HG03060 (cell line): Measurements from ENCODE around the gene EFCAB8.
"Not testable (repeated sequence)": the region's sequence is repeated elsewhere in the genome, so short reads cannot be mapped to it uniquely, and the experiment has no call there.

Experiments used
- ATAC-seq: cut with Tn5 transposase; IDR thresholded peaks from one replicate; pipeline ENCODE4 v1.9.1; 2021; ENCODE audit warnings: low read depth, moderate number of reproducible peaks; ENCODE audit not compliant: unreplicated experiment

The EFCAB8 gene

DNA sequence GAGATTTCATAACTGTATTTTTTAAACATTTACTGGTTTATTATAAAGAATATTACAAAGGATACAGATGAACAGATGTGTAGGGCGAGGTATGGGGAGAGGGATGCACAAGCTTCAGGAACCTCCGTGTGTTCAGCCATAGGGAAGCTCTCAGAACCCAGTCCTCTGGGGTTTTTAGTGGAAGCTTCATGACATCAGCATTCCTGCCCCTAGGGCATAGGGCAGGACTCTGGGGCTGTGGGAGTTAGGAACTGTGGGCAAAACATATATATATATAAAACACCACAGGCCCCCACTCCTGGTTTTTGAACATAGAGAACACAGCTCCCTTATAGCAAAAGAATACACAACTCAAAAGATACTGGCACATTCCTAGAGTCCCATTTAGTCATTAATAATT, 21.9 kb downstream of the EFCAB8 start:
- no peak for ATAC-seq

DNA sequence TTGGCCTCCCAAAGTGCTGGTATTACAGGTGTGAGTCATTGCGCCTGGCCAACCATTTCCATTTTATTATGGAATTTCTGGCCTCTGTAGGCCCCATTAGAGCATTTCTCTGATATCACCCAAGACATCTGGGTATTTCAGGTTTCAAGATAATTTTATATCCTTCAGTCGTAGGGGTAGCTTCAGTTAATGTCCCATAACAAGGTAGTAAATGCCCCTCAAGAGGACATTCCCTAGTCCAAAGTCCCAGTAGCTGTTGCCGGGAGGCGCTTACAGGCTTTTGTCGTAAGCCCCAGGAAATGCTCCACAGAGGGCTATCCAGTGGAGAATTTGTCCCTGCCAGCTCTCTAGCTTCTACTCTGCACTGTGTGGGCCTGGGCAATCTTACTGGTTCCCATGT, 24.4 kb downstream of the EFCAB8 start:
- no peak for ATAC-seq

DNA sequence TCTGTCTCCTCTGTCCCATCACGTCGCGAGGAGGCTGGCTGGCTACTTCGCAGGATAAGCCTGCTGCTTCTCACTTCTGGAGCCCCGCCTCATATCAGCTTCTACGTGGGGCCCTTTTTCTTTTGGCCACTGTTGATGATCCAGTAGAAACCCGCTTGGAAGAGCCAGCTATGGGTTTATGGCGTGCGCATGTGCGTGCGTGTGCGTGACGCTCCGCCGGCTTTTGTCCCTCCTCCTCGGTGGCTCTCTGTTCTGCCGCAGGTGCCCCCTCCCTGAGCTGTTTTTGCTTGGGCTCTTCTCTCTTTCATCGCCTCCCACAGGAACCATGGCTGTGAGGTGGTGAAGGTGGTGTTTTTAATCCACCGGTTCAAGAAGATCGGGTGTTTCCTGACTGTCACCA, 26.5 kb downstream of the EFCAB8 start:
- ATAC-seq = no peak

DNA sequence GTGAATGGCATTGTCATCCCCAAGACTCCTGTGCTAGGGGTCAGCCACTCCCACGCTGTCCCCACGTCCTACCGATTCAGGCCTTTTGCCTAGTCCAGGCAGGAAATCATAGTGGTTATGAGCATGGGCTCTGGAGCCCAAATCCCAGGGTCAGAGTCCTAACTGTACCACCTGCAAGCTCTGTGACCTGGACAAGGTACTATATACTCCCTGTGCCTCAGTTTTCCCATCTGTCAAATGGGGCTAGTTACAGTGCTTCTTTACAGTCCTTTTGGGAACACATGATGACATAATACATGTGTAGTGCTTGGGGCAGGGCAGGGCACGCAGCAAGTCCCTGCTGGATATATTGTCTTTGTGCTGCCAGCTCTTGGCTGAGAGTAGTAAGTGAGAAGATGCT, 27.2 kb downstream of the EFCAB8 start:
- no peak for ATAC-seq

DNA sequence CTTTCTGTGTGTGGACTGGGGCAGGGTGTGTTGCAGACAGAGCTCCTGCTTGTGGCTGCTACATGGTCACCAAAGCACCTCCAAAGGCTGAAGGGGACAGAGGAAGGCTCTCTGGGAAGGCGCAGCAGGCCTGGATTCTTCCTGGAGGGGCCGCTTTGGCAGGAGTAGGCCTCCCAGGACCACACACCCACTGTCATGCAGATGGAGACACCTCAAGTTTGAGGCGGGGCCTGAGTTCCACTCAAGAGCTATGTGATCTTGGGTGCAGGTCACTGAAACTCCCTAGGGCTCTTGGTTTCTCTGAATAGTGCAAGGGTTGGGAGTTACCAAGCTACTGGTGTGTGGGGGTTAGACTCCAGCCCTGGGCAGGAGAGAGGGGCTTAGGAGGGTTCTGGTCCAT, 27.9 kb downstream of the EFCAB8 start:
- ATAC-seq = no peak

DNA sequence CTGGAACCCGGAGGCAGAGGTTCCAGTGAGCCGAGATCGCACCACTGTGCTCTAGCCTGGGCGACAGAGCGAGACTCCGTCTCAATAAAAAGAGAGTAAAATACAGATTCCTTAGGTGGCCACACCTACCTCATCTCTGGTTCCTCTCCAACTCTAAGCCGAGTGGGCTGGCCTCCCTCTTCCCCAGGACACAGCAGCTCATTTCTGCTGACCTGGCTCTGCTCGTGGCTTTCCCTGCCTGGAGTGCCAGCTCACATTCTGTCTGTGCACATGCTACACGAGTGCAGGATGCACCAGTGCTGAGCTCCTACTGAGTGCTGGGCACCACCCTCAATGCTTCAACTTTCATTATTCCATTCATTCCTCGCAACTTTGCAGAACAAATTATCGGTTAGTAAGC, 28.8 kb downstream of the EFCAB8 start:
- no peak for ATAC-seq

DNA sequence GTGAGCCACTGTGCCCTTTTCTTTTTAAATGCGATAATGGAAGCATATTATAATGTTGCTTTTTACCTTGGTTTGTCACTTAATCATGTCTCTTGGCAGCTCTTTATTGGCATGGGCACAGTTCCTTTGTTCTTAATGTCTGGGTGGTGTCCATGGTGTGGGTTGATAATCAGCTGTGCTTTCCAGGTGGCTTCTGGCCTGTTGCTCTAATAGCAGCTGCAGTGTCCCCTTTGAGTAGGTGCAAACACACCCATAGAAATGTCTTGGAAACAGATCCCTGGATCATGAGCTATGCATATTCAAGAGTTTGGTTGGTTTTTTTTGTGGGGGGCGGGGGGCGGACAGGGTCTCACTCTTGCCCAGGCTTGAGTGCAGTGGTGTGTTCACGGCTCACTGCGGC, 29.9 kb downstream of the EFCAB8 start:
- ATAC-seq = no peak

DNA sequence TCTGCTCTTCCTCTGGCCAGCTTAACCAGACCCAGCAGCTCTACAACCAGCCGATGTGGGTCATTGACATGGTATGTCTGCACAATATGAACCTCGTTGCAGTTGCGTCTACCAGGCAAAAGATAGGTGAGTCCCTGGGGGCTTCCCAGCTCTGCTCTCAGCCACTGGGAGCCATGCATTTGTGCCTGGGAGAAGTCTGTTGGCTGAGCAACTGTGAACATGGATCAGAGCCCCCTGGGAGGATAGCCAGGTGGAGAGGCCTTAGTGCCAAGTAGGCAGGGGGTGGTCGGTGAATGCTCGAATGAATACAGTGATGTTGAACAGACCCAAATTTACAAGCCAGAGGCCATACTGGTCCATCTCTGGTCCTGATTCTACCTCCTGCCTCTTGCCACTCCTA, 30.6 kb downstream of the EFCAB8 start:
- ATAC-seq = no peak

DNA sequence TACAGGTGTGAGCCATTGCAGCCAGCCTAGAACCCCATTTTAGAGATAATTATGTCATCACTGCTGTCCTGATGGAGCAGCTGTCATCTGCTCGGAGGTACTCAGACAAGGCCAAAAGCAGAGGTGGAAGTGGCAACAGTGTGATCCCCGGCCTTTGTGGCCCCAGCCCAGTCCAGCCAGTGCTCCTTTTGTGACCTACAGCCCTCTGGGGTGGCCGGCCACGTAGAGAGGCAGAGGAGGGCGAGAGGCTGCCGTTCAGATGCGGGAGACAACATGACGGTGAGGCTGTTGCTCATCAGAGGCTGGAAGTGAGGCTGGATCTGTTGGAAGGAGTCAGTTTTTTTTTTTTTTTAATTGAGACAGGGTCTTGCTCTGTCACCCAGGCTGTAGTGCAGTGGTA, 32.8 kb downstream of the EFCAB8 start:
- ATAC-seq = no peak

DNA sequence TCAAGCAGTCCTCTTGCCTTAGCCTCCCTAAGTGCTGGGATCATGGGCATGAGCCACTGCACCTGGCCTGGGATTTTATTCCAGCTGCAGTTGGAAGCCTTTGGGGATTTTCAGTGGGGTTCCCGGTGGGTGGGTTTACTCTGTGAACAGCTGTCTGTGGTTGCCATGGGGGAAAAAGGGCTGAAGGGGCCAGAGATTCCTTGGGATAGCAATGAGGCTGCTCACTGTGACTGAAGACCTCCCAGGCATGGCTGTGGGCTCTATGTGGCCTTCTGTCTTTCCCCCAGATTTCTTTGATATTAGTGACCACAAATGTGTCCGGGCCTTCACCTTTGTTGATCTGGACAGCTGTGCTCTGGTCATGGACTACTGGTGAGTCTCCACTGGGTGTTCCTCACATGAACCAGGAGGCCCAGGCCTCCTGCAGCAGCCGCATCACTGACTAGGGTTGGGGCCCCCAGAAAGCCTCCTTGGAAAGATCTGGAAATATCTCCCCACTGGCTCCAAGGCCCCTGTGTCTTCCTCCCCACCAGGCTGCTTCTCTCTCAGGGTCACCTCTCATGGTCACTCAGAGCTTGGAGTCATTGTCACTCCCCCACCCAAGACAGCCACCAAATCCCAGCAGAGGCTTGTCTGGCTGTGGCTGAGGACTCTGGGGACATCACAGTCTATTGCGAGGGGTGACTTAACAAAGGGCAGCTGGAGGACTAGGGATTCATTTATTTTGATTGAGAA, 33.4 kb downstream of the EFCAB8 start:
- ATAC-seq = no peak

DNA sequence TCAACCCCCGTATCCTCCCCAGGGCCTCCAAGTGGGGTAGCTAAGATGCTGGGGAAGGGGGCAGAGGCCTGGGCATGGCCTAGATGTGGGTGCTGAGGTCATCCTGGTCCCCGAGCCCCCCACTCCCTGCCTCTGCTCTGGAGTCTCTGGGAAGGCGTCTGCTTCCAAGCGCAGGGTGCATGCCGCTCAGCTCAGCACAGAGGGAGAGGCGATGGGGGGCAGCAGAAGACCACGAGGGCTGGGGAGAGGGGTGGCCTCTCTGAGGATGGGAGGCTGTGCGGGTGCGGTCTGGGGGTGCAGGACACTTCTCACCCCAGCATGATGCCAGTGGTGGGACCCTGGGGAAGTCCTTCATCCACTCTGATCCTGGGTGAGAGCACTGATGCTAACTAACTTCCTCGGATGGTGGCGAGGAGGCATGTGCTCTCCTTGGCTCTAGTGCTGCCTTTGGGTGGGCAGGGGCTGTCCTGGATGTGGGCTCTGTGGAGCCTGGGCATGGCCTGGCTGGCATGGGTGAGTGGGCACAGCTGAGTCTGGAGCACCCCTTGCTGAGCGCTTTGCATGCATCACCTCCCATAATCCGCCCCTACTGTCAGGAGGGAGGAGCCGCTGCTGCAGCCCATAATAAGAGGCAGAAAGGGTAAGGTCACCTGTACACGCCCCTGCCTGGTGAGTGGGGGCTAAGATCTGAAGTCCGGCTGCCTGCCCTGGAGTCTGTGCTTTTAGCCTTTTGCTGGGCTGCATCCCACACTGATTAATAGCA, 34.7 kb downstream of the EFCAB8 start:
- no peak for ATAC-seq

DNA sequence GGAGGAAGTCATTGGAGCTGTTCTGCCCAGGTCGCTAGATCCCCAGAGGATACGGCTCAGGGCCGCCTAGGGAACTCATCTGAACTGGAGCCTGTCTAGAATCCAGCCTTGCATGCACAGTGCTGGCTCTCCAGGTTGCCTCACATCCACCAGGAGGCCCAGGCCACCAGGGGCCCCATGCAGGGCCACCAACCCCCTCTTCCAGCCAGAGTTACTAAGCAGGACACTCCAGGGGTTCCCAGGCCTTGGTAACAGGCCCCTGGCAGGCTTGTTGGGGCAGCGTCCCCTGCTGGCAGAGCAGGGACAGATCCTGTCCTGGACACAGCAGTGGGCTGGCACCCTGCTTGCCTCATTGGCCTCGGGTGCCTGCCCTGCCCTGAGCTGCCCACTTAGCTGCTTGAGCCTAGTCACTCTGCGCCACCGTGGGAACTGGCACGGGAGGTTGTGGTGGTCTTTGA, 35.3 kb downstream of the EFCAB8 start:
- ATAC-seq = no peak

DNA sequence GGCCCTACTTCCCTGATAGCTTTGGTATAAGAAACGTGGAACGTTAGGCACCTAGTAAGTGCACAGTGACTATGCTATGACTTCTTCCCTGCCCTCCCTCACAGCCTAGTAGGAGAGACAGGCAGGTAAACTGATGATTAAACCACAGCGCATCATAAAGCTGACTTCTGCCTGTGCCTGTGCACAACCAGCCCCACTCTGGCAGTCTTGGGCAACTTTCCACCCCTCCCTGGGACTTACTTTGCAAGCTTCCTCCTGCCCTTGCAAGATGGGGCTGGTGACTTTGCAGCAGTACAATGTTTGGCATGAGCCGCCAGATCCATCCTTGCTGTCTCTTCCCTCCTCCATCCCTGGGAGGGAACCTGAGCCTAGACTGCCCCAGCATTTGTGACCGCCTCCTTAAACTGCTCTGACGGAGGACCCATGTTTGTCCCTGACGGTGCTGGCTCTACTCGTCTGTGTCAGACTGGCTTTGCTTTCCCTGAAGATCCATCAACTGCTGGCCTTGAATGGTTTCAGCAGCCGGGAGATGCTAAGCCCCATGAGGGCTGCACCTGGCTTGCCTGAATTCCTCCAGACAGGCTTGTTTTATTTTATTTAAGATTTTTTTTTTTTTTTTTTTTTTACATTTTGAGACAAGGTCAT, 36.1 kb downstream of the EFCAB8 start:
- ATAC-seq = no peak

DNA sequence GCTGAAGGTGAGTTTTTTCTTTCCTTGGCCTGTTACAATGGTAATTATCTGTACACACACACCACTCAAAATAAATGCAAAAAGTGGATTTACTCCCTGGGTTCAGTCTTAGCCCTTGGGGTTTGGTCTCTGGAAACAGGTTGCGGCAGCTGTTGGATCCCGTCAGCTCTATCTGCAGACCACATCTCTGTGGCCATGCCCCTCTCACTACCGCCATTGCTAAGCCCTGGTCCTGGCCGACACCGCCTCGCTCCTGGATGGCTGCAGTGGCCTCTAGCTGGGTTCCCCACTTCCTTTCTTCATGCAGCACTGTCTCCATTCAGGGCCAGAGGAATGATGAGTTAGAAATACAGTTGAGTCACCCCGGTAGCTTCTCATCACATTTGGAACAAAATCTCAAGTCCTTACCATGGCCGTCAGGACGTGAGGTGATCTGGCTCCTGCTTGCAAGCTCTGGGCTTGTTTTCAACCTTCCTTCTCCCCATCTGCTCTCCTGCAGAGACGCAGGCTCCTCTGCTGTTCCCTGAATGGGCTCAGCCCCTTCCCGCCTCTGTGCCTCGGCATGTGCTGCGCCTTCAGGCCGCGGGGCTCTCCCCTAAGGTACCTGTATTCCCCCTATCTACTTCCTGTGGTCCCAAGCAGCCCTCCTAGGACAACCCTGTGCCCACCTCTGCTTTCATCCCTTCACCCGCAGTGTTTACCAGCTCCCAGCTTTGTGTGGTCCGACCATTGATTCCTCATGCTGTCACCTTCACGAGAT, 38.0 kb downstream of the EFCAB8 start:
- ATAC-seq = no peak

DNA sequence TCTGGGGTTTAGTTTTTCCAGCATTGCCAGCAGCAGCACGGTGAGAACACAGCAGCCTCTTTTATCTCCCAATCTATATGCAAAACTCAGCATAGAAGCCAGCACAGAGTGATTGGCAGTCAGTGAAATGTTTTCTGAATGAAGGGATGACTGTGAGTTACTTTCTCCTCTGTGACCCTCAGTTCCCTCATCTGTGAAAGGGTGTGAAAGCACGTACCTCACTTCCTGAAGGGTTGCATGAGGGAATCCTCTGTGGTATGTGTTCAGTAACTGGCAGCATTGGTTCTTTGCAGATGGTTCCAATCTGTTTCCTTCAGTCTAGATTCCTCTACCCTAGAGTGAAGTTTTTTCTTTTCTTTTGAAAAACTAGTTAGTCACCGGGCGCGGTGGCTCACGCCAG, 40.0 kb downstream of the EFCAB8 start:
- no peak for ATAC-seq

DNA sequence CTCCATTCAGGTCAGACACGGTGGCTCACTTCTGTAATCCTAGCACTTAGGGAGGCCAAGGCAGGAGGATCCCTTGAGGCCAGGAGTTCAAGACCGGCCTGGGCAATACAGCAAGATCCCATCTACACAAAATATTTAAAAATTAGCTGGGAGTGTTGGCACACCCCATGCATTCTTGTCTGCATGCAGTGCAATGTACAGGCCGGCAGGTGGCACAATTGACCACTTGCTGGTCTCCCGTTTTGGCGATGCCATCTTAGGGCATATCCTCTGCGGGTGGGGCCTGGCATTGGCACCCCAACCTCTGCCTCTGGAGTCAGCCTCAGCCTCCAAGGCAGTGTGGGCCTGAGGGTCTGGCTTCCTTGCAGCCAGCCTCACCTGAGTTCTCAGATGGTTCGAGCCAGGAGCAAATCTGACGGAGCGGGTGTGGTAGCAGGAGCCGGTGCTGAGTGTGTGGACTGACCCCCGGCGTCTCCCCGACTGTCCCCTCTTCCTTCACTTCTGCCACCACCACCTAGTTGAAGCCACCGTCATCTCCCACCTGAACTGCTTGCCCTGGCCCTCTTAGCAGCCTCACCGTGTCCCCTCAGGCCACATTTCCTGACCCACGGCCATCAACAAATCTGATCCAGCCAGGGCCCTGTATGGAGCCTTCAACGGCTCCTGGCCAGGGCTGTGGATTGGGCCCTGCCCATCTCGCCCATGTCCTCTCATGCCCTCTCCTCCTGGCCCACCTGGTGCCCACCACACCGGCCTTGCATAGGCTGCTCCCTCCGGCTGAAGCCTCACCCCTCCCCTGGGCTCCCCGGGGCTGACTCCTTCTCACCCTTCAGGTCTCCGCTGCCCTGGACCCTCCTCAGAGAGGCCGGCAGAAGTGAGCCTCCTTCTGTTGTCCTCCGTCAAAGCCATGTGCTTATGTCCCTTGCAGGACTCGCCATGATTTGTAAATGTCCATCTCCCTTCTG, 44.0 kb downstream of the EFCAB8 start:
- no peak for ATAC-seq

DNA sequence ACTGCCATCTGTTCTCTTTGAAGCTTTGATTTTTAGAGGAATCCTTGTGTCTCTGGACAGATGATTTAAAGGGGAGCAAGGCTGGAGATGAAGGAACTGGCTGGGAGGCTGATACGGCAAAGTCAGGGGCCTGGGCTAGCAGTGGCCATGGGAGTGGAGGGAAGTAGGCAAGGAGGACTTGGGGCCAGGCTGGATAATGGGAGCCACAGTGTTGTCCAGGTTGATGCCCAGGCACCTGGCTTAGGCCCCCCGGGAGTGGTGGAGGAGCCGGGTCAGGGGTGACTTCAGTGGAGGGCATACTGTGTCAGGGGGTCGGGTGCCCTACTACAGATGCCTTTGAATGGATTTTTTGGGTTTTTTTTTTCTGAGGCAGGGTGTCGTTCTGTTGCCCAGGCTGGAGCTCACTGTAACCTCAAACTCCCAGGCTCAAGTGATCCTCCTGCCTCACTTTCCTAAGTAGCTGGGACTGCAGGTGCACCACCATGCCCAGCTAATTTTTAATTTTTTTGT, 45.0 kb downstream of the EFCAB8 start:
- ATAC-seq = no peak

DNA sequence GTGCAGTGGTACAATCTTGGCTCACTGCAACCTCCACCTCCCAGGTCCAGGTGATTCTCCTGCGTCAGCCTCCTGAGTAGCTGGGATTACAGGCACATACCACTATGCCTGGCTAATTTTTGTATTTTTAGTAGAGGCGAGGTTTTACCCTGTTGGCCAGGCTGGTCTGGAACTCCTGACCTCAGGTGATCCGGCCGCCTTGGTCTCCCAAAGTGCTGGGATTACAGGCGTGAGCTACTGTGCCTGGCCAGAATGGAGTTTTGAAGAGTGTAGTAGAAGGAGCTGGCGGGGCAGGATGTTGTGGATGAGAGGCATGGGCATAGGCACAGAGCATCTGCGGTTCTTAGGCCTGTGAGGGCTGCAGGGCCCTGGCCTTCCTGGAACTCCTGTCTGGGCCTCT, 46.0 kb downstream of the EFCAB8 start:
- ATAC-seq = not testable (repeated sequence)

DNA sequence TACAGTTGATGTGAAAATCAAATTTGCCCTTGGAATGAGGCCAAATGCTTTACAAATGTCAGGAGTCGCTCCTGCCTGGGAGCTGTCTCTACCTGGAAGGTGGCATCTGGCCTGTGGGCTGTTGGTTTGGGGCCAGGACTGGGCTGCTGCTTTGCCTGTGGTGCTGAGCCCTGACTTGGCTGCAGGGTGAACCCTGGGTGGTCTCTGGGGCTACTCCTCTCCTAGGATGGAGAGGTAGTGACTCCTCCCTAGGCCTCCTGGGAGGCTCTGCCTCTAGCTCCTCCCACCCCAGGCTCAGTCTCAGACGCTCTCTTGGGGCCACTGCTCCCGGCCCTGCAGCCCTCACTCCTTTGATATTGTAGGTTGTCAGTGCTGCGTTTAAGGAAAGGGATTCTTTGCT, 47.5 kb downstream of the EFCAB8 start:
- no peak for ATAC-seq
